Activated CD8-positive, alpha-beta memory T cell treated with anti-CD3 and anti-CD28 coated beads, Interleukin-2, amount 10 ng/mL, durations not matched to agents 7 days and 5 days (primary cell): ENCODE data around the gene DST. TPM values are rescaled to one million over a fixed set of nuclear protein-coding genes. Genes with fewer than 3 reads are reported as not detected.

Experiments used
- ATAC-seq: fragments of 150-1000 bp; cut with Tn5 transposase; one replicate; pipeline ENCODE4 v1.10.0; 2021; ENCODE audit warnings: moderate library complexity
- CTCF ChIA-PET: fragments of 350-600 bp; sonication (Branson Sonifier 250); formaldehyde crosslinking; loops from one replicate; lab custom pipeline; 2021; ENCODE audit warnings: antibody characterized with exemption; lab: Charles Lee
- DNase-seq: peaks from one replicate; pipeline ENCODE4 v3.0.0-alpha.2; 2020
- H3K27ac Mint-ChIP-seq: one replicate; pipeline ENCODE4 v1.8.0; 2021; ENCODE audit warnings: mild to moderate bottlenecking, mixed read lengths
- H3K27me3 Mint-ChIP-seq: one replicate; pipeline ENCODE4 v1.8.0; 2021; ENCODE audit warnings: mixed read lengths
- H3K36me3 Mint-ChIP-seq: one replicate; pipeline ENCODE4 v1.8.0; 2021; ENCODE audit warnings: mild to moderate bottlenecking, mixed read lengths
- H3K4me1 Mint-ChIP-seq: one replicate; pipeline ENCODE4 v1.8.0; 2021; ENCODE audit warnings: mixed read lengths
- H3K4me3 Mint-ChIP-seq: one replicate; pipeline ENCODE4 v1.8.0; 2021; ENCODE audit warnings: mild to moderate bottlenecking, moderate library complexity, mixed read lengths
- H3K9me3 Mint-ChIP-seq: one replicate; pipeline ENCODE4 v1.8.0; 2022; ENCODE audit warnings: low read depth, mixed read lengths
- total RNA-seq, 2 experiments: library from RNA; stranded (reverse); gene quantifications; one replicate each; pipeline ENCODE4 v1.2.3, GENCODE V29; 2021

The DST gene
- total RNA-seq, 2 experiments from 2014 or later, result 4.0 to 4.3 TPM

GRCh38 chr6:56437171-56437900 lies 205.4 kb downstream of the DST start:
- Mint-ChIP-seq H3K36me3 (no peaks in the 10 kb centered on the region), H3K9me3 (peaks cover 4% of the 10 kb centered on the region), H3K4me1 (no peaks in the 10 kb centered on the region), H3K4me3 (no peak overlapping the region), H3K27me3 (no peaks in the 10 kb centered on the region), H3K27ac (no peak overlapping the region)
- DNase-seq (no peak), ATAC-seq (no peak)
- CTCF ChIA-PET, result no interaction called here

GRCh38 chr6:56435754-56436153 lies 206.9 kb downstream of the DST start:
- CTCF ChIA-PET, result no interaction called here

GRCh38 chr6:56435326-56435725 lies 207.4 kb downstream of the DST start:
- peaks cover 6% of the 10 kb centered on the region for H3K9me3 Mint-ChIP-seq
- H3K27ac Mint-ChIP-seq, result no peak overlapping the region
- H3K4me3 Mint-ChIP-seq, result no peak overlapping the region
- no peak for DNase-seq
- H3K4me1 Mint-ChIP-seq, result no peaks in the 10 kb centered on the region
- no peaks in the 10 kb centered on the region for H3K27me3 Mint-ChIP-seq
- CTCF ChIA-PET, result no interaction called here
- H3K36me3 Mint-ChIP-seq, result no peaks in the 10 kb centered on the region
- no peak for ATAC-seq

More at GRCh38 chr6:56435754-56436153, 206.9 kb downstream of the DST start:
- Mint-ChIP-seq H3K27me3 (no peaks in the 10 kb centered on the region), H3K9me3 (peaks cover 6% of the 10 kb centered on the region), H3K27ac (no peak overlapping the region), H3K4me1 (no peaks in the 10 kb centered on the region), H3K4me3 (no peak overlapping the region), H3K36me3 (no peaks in the 10 kb centered on the region)
- DNase-seq (no peak), ATAC-seq (no peak)

- H3K4me3 Mint-ChIP-seq, result no peak overlapping the region
- no peaks in the 10 kb centered on the region for H3K27me3 Mint-ChIP-seq
- no peaks in the 10 kb centered on the region for H3K36me3 Mint-ChIP-seq
- DNase-seq, result no peak
- H3K27ac Mint-ChIP-seq, result no peak overlapping the region
- CTCF ChIA-PET, result no interaction called here
- H3K4me1 Mint-ChIP-seq, result no peaks in the 10 kb centered on the region
- no peak for ATAC-seq
- peaks cover 3% of the 10 kb centered on the region for H3K9me3 Mint-ChIP-seq
Observed at GRCh38 chr6:56434606-56435005, 208.1 kb downstream of the DST start.

- Mint-ChIP-seq H3K27me3 (no peaks in the 10 kb centered on the region), H3K36me3 (no peaks in the 10 kb centered on the region)
- CTCF ChIA-PET, result no interaction called here
Observed at GRCh38 chr6:56433119-56433518, 209.6 kb downstream of the DST start.

GRCh38 chr6:56432194-56432593 lies 210.5 kb downstream of the DST start:
- CTCF ChIA-PET, result no interaction called here
- no peak for ATAC-seq
- Mint-ChIP-seq H3K4me1 (no peaks in the 10 kb centered on the region), H3K4me3 (no peak overlapping the region), H3K9me3 (peaks cover 3% of the 10 kb centered on the region), H3K36me3 (no peaks in the 10 kb centered on the region), H3K27ac (no peak overlapping the region), H3K27me3 (no peaks in the 10 kb centered on the region)
- DNase-seq, result no peak

More at GRCh38 chr6:56433119-56433518, 209.6 kb downstream of the DST start:
- H3K4me1 Mint-ChIP-seq, result no peaks in the 10 kb centered on the region
- no peak overlapping the region for H3K4me3 Mint-ChIP-seq
- ATAC-seq (no peak), DNase-seq (no peak)
- H3K27ac Mint-ChIP-seq, result no peak overlapping the region
- peaks cover 3% of the 10 kb centered on the region for H3K9me3 Mint-ChIP-seq

GRCh38 chr6:56430629-56431600 lies 211.8 kb downstream of the DST start:
- Mint-ChIP-seq H3K9me3 (peaks cover 3% of the 10 kb centered on the region), H3K27me3 (no peaks in the 10 kb centered on the region), H3K4me3 (no peak overlapping the region), H3K4me1 (no peaks in the 10 kb centered on the region), H3K36me3 (no peaks in the 10 kb centered on the region), H3K27ac (no peak overlapping the region)
- DNase-seq, result no peak
- ATAC-seq, result no peak
- CTCF ChIA-PET, result no interaction called here

GRCh38 chr6:56424542-56425083 lies 218.1 kb downstream of the DST start:
- no peak overlapping the region for H3K4me3 Mint-ChIP-seq
- no peaks in the 10 kb centered on the region for H3K27me3 Mint-ChIP-seq
- DNase-seq (no peak), ATAC-seq (no peak)
- H3K4me1 Mint-ChIP-seq, result no peaks in the 10 kb centered on the region
- CTCF ChIA-PET, result no interaction called here
- no peak overlapping the region for H3K27ac Mint-ChIP-seq
- no peaks in the 10 kb centered on the region for H3K36me3 Mint-ChIP-seq
- no peaks in the 10 kb centered on the region for H3K9me3 Mint-ChIP-seq

GRCh38 chr6:56424064-56424463 lies 218.6 kb downstream of the DST start:
- H3K27me3 Mint-ChIP-seq, result no peaks in the 10 kb centered on the region

GRCh38 chr6:56420296-56420695 lies 222.4 kb downstream of the DST start:
- H3K27ac Mint-ChIP-seq, result no peak overlapping the region
- H3K9me3 Mint-ChIP-seq, result no peaks in the 10 kb centered on the region
- ATAC-seq, result no peak
- H3K36me3 Mint-ChIP-seq, result no peaks in the 10 kb centered on the region
- DNase-seq, result no peak
- no peaks in the 10 kb centered on the region for H3K27me3 Mint-ChIP-seq
- H3K4me3 Mint-ChIP-seq, result no peak overlapping the region
- H3K4me1 Mint-ChIP-seq, result no peaks in the 10 kb centered on the region
- CTCF ChIA-PET, result no interaction called here

More at GRCh38 chr6:56424064-56424463, 218.6 kb downstream of the DST start:
- no peaks in the 10 kb centered on the region for H3K9me3 Mint-ChIP-seq
- CTCF ChIA-PET, result no interaction called here
- H3K36me3 Mint-ChIP-seq, result no peaks in the 10 kb centered on the region
- DNase-seq (no peak), ATAC-seq (no peak)
- no peak overlapping the region for H3K27ac Mint-ChIP-seq
- no peak overlapping the region for H3K4me3 Mint-ChIP-seq
- H3K4me1 Mint-ChIP-seq, result no peaks in the 10 kb centered on the region

- CTCF ChIA-PET, result no interaction called here
- DNase-seq, result no peak
- Mint-ChIP-seq H3K4me1 (no peaks in the 10 kb centered on the region), H3K9me3 (no peaks in the 10 kb centered on the region), H3K27ac (no peak overlapping the region), H3K27me3 (no peaks in the 10 kb centered on the region), H3K36me3 (no peaks in the 10 kb centered on the region), H3K4me3 (no peak overlapping the region)
- ATAC-seq, result no peak
Observed at GRCh38 chr6:56419191-56419590, 223.5 kb downstream of the DST start.

- no peak overlapping the region for H3K27ac Mint-ChIP-seq
- CTCF ChIA-PET, result no interaction called here
- DNase-seq, result no peak
- no peak for ATAC-seq
- H3K36me3 Mint-ChIP-seq, result no peaks in the 10 kb centered on the region
- H3K27me3 Mint-ChIP-seq, result no peaks in the 10 kb centered on the region
- H3K9me3 Mint-ChIP-seq, result no peaks in the 10 kb centered on the region
- no peak overlapping the region for H3K4me3 Mint-ChIP-seq
- no peaks in the 10 kb centered on the region for H3K4me1 Mint-ChIP-seq
Observed at GRCh38 chr6:56417823-56418222, 224.9 kb downstream of the DST start.

GRCh38 chr6:56416247-56416646 lies 226.4 kb downstream of the DST start:
- no peak overlapping the region for H3K4me3 Mint-ChIP-seq
- ATAC-seq (no peak), DNase-seq (no peak)
- no peaks in the 10 kb centered on the region for H3K36me3 Mint-ChIP-seq
- H3K4me1 Mint-ChIP-seq, result no peaks in the 10 kb centered on the region
- H3K27ac Mint-ChIP-seq, result no peak overlapping the region
- H3K27me3 Mint-ChIP-seq, result no peaks in the 10 kb centered on the region
- no peaks in the 10 kb centered on the region for H3K9me3 Mint-ChIP-seq
- CTCF ChIA-PET, result no interaction called here
